H9 (cell line): ENCODE results near the gene ANKRD11. TPM values are rescaled to one million over a fixed set of nuclear protein-coding genes. Genes with fewer than 3 reads are reported as not detected.
"Not testable (repeated sequence)": the region's sequence is repeated elsewhere in the genome, so short reads cannot be mapped to it uniquely, and the experiment has no call there.

Experiments used
- DNase-seq: peaks from one replicate; pipeline ENCODE4 v3.0.0-alpha.2; 2017
- H2AFZ ChIP-seq: one replicate; pipeline ENCODE4 v1.6.1; 2013; ENCODE audit warnings: mild to moderate bottlenecking, low read length, control low read depth, moderate library complexity
- H2AK5ac ChIP-seq: 2 replicates; pipeline ENCODE4 v1.6.1; 2013; ENCODE audit warnings: low read length, control low read depth, mixed read lengths; ENCODE audit not compliant: insufficient read length
- H2BK120ac ChIP-seq: one replicate; pipeline ENCODE4 v1.6.1; 2013; ENCODE audit warnings: low read depth, mild to moderate bottlenecking, low read length, control low read depth, inconsistent platforms; ENCODE audit not compliant: poor library complexity, severe bottlenecking
- H2BK12ac ChIP-seq: 2 replicates; pipeline ENCODE4 v1.6.1; 2013; ENCODE audit warnings: low read length, control low read depth, mixed read lengths, low read depth; ENCODE audit not compliant: insufficient read length
- H2BK15ac ChIP-seq: 2 replicates; pipeline ENCODE4 v1.6.1; 2013; ENCODE audit warnings: low read depth, low read length, control low read depth
- H2BK20ac ChIP-seq: one replicate; pipeline ENCODE4 v1.6.1; 2013; ENCODE audit warnings: low read depth, mild to moderate bottlenecking, low read length, control low read depth, inconsistent platforms; ENCODE audit not compliant: poor library complexity, severe bottlenecking
- H2BK5ac ChIP-seq: 2 replicates; pipeline ENCODE4 v1.6.1; 2013; ENCODE audit warnings: low read length, control low read depth, mixed read lengths; ENCODE audit not compliant: insufficient read length
- H3K14ac ChIP-seq: 2 replicates; pipeline ENCODE4 v1.6.1; 2013; ENCODE audit warnings: low read length, control low read depth; ENCODE audit not compliant: insufficient read depth
- H3K18ac ChIP-seq: 2 replicates; pipeline ENCODE4 v1.6.1; 2013; ENCODE audit warnings: low read depth, mild to moderate bottlenecking, mixed read lengths, low read length, control low read depth; ENCODE audit not compliant: insufficient read length
- H3K23ac ChIP-seq: 2 replicates; pipeline ENCODE4 v1.6.1; 2013; ENCODE audit warnings: low read length, control low read depth, mixed read lengths, low read depth; ENCODE audit not compliant: insufficient read length
- H3K23me2 ChIP-seq: 2 replicates; pipeline ENCODE4 v1.6.1; 2013; ENCODE audit warnings: low read depth, mild to moderate bottlenecking, mixed read lengths, low read length, control low read depth; ENCODE audit not compliant: insufficient read length, poor library complexity, severe bottlenecking
- H3K27ac ChIP-seq: 2 replicates; pipeline ENCODE4 v1.5.1; 2013; ENCODE audit warnings: low read length, control low read depth, mixed read lengths, low read depth; ENCODE audit not compliant: insufficient read length
- H3K27me3 ChIP-seq: 2 replicates; pipeline ENCODE4 v1.6.1; 2013; ENCODE audit warnings: low read length, control low read depth, inconsistent platforms; ENCODE audit not compliant: insufficient read depth
- H3K4ac ChIP-seq: 2 replicates; pipeline ENCODE4 v1.6.1; 2013; ENCODE audit warnings: low read depth, mild to moderate bottlenecking, control low read depth, inconsistent platforms, low read length, moderate library complexity
- H3K4me1 ChIP-seq: 2 replicates; pipeline ENCODE4 v1.6.1; 2013; ENCODE audit warnings: low read length, control low read depth, inconsistent platforms; ENCODE audit not compliant: insufficient read depth
- H3K4me2 ChIP-seq: 2 replicates; pipeline ENCODE4 v1.6.1; 2013; ENCODE audit warnings: low read length, control low read depth, mixed read lengths; ENCODE audit not compliant: insufficient read length, insufficient read depth
- H3K56ac ChIP-seq: 2 replicates; pipeline ENCODE4 v1.6.1; 2013; ENCODE audit warnings: low read depth, mild to moderate bottlenecking, mixed read lengths, low read length, control low read depth; ENCODE audit not compliant: insufficient read length
- H3K79me1 ChIP-seq: 2 replicates; pipeline ENCODE4 v1.6.1; 2013; ENCODE audit warnings: low read depth, mild to moderate bottlenecking, moderate library complexity, low read length, control low read depth, inconsistent platforms; ENCODE audit not compliant: insufficient read depth, poor library complexity, severe bottlenecking
- H3K79me2 ChIP-seq: 2 replicates; pipeline ENCODE4 v1.6.1; 2013; ENCODE audit warnings: low read length, control low read depth, inconsistent platforms; ENCODE audit not compliant: insufficient read depth
- H3K9ac ChIP-seq: 2 replicates; pipeline ENCODE4 v1.6.1; 2013; ENCODE audit warnings: low read length, control low read depth, mixed read lengths; ENCODE audit not compliant: insufficient read length; ENCODE audit errors: extremely low read depth
- H3K9me3 ChIP-seq: one replicate; pipeline ENCODE4 v1.6.1; 2013; ENCODE audit warnings: low read depth, low read length, inconsistent platforms; ENCODE audit not compliant: control insufficient read depth
- H3T11ph ChIP-seq: one replicate; pipeline ENCODE4 v1.6.1; 2013; ENCODE audit warnings: mild to moderate bottlenecking, low read length, control low read depth, inconsistent platforms
- H4K20me1 ChIP-seq: one replicate; pipeline ENCODE4 v1.6.1; 2013; ENCODE audit not compliant: control insufficient read depth, insufficient read length, insufficient read depth
- H4K5ac ChIP-seq: 2 replicates; pipeline ENCODE4 v1.6.1; 2013; ENCODE audit warnings: low read depth, mild to moderate bottlenecking, mixed read lengths, low read length, control low read depth; ENCODE audit not compliant: insufficient read length
- H4K8ac ChIP-seq: replicated peaks from 2 replicates; pipeline ENCODE4 v1.6.1; 2013; ENCODE audit warnings: low read length, control low read depth, mixed read lengths, low read depth; ENCODE audit not compliant: insufficient read length
- H4K91ac ChIP-seq: 2 replicates; pipeline ENCODE4 v1.6.1; 2013; ENCODE audit warnings: low read depth, mild to moderate bottlenecking, moderate library complexity, mixed read lengths, low read length, control low read depth; ENCODE audit not compliant: insufficient read length
- H3K27ac Mint-ChIP-seq, 3 experiments: 2 replicates in 2 of 3; 3 replicates in 1 of 3; pipeline ENCODE4 v1.8.0; 2020 to 2021; ENCODE audit warnings: mixed read lengths in 3 of 3, mild to moderate bottlenecking in 1 of 3, moderate library complexity in 1 of 3
- H3K27me3 Mint-ChIP-seq: 2 replicates; pipeline ENCODE4 v1.8.0; 2021; ENCODE audit warnings: low read depth, mild to moderate bottlenecking, moderate library complexity, mixed read lengths
- H3K36me3 Mint-ChIP-seq, 3 experiments: 2 replicates in 2 of 3; 3 replicates in 1 of 3; pipeline ENCODE4 v1.8.0; 2020 to 2021; ENCODE audit warnings: low read depth in 3 of 3, mixed read lengths in 3 of 3; ENCODE audit not compliant: insufficient read depth in 1 of 3
- H3K4me1 Mint-ChIP-seq, 2 experiments: 2 replicates each; pipeline ENCODE4 v1.8.0; 2020; ENCODE audit warnings: mixed read lengths in 2 of 2
- H3K4me3 Mint-ChIP-seq, 2 experiments: 2 replicates in 1 of 2; 3 replicates in 1 of 2; pipeline ENCODE4 v1.8.0; 2020 to 2021; ENCODE audit warnings: mild to moderate bottlenecking in 2 of 2, mixed read lengths in 2 of 2, moderate library complexity in 1 of 2
- H3K9me3 Mint-ChIP-seq, 2 experiments: 2 replicates in 1 of 2; 3 replicates in 1 of 2; pipeline ENCODE4 v1.8.0; 2020; ENCODE audit warnings: mild to moderate bottlenecking in 2 of 2, mixed read lengths in 2 of 2, moderate library complexity in 1 of 2
- WGBS: extraction: QIAGEN DNeasy Blood & Tissue Kit; methylation state at CpG from one replicate; pipeline ENCODE4 v1.1.7; 2013; ENCODE audit warnings: missing lambda C conversion rate, low lambda C conversion rate, mixed read lengths; ENCODE audit not compliant: insufficient read length; ENCODE audit errors: extremely low coverage; 5-methylcytosine and 5-hydroxymethylcytosine counted together
- total RNA-seq: library from RNA; stranded (reverse); gene quantifications from 2 replicates; pipeline ENCODE4 v1.2.1, GENCODE V29; 2021
- TF ChIP-seq, protein P1 (sequence below): fragments of 200-600 bp; sonication (generic); conservative IDR thresholded peaks from 3 replicates; pipeline ENCODE4 v1.8.0; 2021; ENCODE audit warnings: antibody characterized with exemption, mild to moderate bottlenecking

The ANKRD11 gene
- total RNA-seq, 1 experiment from 2014 or later, result 181 TPM

DNA sequence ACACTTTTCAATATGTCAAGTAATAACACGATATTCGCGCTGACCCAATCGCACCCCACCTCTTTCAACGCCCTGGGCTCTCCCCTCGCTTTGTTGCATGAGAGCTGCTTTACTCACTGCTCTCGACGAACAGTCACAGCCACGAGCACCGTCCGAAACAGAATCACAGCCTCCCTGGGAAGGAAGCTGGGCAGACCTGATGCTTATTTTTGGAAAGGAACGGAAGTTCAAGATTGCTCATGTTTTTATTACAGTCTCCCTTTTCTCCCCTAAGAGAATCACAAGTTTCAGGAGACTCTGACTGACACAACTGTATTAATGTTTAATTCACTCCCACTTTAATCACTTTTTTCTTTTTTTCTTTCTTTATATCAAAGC is 67.8 kb downstream of the ANKRD11 start:
- H3K23me2 ChIP-seq, result no peaks in the 10 kb centered on the region
- H3K56ac ChIP-seq, result no peak overlapping the region
- TF ChIP-seq, protein P1, sequence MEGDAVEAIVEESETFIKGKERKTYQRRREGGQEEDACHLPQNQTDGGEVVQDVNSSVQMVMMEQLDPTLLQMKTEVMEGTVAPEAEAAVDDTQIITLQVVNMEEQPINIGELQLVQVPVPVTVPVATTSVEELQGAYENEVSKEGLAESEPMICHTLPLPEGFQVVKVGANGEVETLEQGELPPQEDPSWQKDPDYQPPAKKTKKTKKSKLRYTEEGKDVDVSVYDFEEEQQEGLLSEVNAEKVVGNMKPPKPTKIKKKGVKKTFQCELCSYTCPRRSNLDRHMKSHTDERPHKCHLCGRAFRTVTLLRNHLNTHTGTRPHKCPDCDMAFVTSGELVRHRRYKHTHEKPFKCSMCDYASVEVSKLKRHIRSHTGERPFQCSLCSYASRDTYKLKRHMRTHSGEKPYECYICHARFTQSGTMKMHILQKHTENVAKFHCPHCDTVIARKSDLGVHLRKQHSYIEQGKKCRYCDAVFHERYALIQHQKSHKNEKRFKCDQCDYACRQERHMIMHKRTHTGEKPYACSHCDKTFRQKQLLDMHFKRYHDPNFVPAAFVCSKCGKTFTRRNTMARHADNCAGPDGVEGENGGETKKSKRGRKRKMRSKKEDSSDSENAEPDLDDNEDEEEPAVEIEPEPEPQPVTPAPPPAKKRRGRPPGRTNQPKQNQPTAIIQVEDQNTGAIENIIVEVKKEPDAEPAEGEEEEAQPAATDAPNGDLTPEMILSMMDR, result no peak
- H3K4me1 Mint-ChIP-seq, result peaks cover 44 to 48% of the 10 kb centered on the region in 2 experiments
- H3K14ac ChIP-seq, result no peak overlapping the region
- H3K4me3 Mint-ChIP-seq, result no peak overlapping the region
- no peak overlapping the region for H3K4me2 ChIP-seq
- no peak overlapping the region for H3K9ac ChIP-seq
- H4K8ac ChIP-seq, result no peak overlapping the region
- DNase-seq, result no peak
- peak overlapping the region; percentile 31 to 73 (median 42); a peak in 4 of 7 replicates for H3K27ac Mint-ChIP-seq
- no peaks in the 10 kb centered on the region for H3K27me3 Mint-ChIP-seq
- no peak overlapping the region for H3T11ph ChIP-seq
- no peaks in the 10 kb centered on the region for H3K9me3 Mint-ChIP-seq
- H3K36me3 Mint-ChIP-seq, result peaks cover 3 to 14% (median 6%) of the 10 kb centered on the region in 3 experiments; a peak in 6 of 7 replicates
- H3K79me2 ChIP-seq, result peaks cover 80% of the 10 kb centered on the region
- no peaks in the 10 kb centered on the region for H3K27me3 ChIP-seq
- H3K4ac ChIP-seq, result no peak overlapping the region
- no peaks in the 10 kb centered on the region for H3K9me3 ChIP-seq
- no peak overlapping the region for H2BK20ac ChIP-seq
- no CpG with 5 or more reads among the region's 12 CpGs for WGBS
- H2BK5ac ChIP-seq, result no peak overlapping the region
- no peak overlapping the region for H3K23ac ChIP-seq
- H2BK12ac ChIP-seq, result no peak overlapping the region
- no peak overlapping the region for H2BK120ac ChIP-seq
- no peak overlapping the region for H2AFZ ChIP-seq
- no peak overlapping the region for H2AK5ac ChIP-seq
- H3K18ac ChIP-seq, result no peak overlapping the region
- no peak overlapping the region for H3K27ac ChIP-seq
- H4K20me1 ChIP-seq, result no peaks in the 10 kb centered on the region
- H4K91ac ChIP-seq, result no peak overlapping the region
- peaks cover 8% of the 10 kb centered on the region for H3K79me1 ChIP-seq
- H3K4me1 ChIP-seq, result peaks cover 11% of the 10 kb centered on the region; the same call in 1 of the 2 replicates
- no peak overlapping the region for H2BK15ac ChIP-seq
- H4K5ac ChIP-seq, result no peak overlapping the region

DNA sequence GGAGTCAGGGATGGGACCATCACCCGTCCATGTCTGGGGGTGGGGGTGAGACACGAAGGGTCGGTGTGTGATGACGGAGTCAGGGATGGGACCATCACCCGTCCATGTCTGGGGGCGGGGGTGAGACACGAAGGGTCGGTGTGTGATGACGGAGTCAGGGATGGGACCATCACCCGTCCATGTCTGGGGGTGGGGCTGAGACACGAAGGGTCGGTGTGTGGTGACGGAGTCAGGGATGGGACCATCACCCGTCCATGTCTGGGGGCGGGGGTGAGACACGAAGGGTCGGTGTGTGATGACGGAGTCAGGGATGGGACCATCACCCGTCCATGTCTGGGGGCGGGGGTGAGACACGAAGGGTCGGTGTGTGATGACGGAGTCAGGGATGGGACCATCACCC is 69.1 kb downstream of the ANKRD11 start:
- not testable (repeated sequence) for H3K27me3 Mint-ChIP-seq, H3K14ac ChIP-seq, H2BK5ac ChIP-seq, H3T11ph ChIP-seq, H3K4me3 Mint-ChIP-seq, H2BK20ac ChIP-seq, H3K9ac ChIP-seq, H3K4ac ChIP-seq, H2BK15ac ChIP-seq, DNase-seq, H3K56ac ChIP-seq, H2BK12ac ChIP-seq, H4K5ac ChIP-seq, H3K79me1 ChIP-seq, H4K20me1 ChIP-seq, H3K9me3 Mint-ChIP-seq, H2AFZ ChIP-seq, H3K27ac Mint-ChIP-seq, H4K8ac ChIP-seq, H3K27ac ChIP-seq, H3K18ac ChIP-seq, H3K9me3 ChIP-seq, H3K23ac ChIP-seq, H3K27me3 ChIP-seq, H2AK5ac ChIP-seq, H4K91ac ChIP-seq, H3K4me2 ChIP-seq, H3K23me2 ChIP-seq, H2BK120ac ChIP-seq
- H3K36me3 Mint-ChIP-seq, result peaks cover 3 to 22% (median 13%) of the 10 kb centered on the region in 3 experiments; a peak in 6 of 7 replicates
- H3K4me1 Mint-ChIP-seq, result peaks cover 36 to 41% of the 10 kb centered on the region in 2 experiments
- H3K79me2 ChIP-seq, result peaks cover 83% of the 10 kb centered on the region; the same call in 1 of the 2 replicates
- no CpG with 5 or more reads among the region's 23 CpGs for WGBS
- peaks cover 11% of the 10 kb centered on the region; the same call in 1 of the 2 replicates for H3K4me1 ChIP-seq
